ENCODE results near the gene PRTN3.
"Not testable (repeated sequence)": the region's sequence is repeated elsewhere in the genome, so short reads cannot be mapped to it uniquely, and the experiment has no call there.

PRTN3 gene

GRCh38 chr19:815775-816499 lies 24.9 kb upstream of the PRTN3 start:
- DNase-seq (ENCODE audit: low read depth in 2 of 2): no peak

- DNase-seq (ENCODE audit: low read depth in 2 of 2): no peak
Observed at GRCh38 chr19:816500-816857, 24.3 kb upstream of the PRTN3 start.

GRCh38 chr19:820212-820611 lies 20.6 kb upstream of the PRTN3 start:
- not testable (repeated sequence) for DNase-seq (ENCODE audit: low read depth in 2 of 2)

GRCh38 chr19:821231-821824 lies 19.5 kb upstream of the PRTN3 start:
- DNase-seq (ENCODE audit: low read depth in 2 of 2): no peak

GRCh38 chr19:821825-822503 lies 18.8 kb upstream of the PRTN3 start, which contains the start of gene PLPPR3:
TSS of gene PLPPR3 (minus strand) at chr19:821955. CDS start at chr19:821559, 396 bp downstream.
- no peak for DNase-seq (ENCODE audit: low read depth in 2 of 2)

GRCh38 chr19:823565-824121 lies 17.2 kb upstream of the PRTN3 start:
- DNase-seq (ENCODE audit: low read depth in 2 of 2): no peak

GRCh38 chr19:824885-825284 lies 15.9 kb upstream of the PRTN3 start:
- DNase-seq (ENCODE audit: low read depth in 2 of 2): no peak

GRCh38 chr19:825897-826644 lies 14.7 kb upstream of the PRTN3 start:
- DNase-seq (ENCODE audit: low read depth in 2 of 2): no peak

GRCh38 chr19:827314-827709 lies 13.5 kb upstream of the PRTN3 start:
- no peak for DNase-seq (ENCODE audit: low read depth in 2 of 2)

- no peak for DNase-seq (ENCODE audit: low read depth in 2 of 2)
Observed at GRCh38 chr19:827710-828321, 13.0 kb upstream of the PRTN3 start, which contains the start of gene AZU1. TSS of gene AZU1 (plus strand) at chr19:827837. CDS start at chr19:827847, 10 bp downstream.

GRCh38 chr19:829129-829758 lies 11.6 kb upstream of the PRTN3 start:
- DNase-seq (ENCODE audit: low read depth in 2 of 2): no peak

- no peak for DNase-seq (ENCODE audit: low read depth in 2 of 2)
Observed at GRCh38 chr19:831407-832369, 9.1 kb upstream of the PRTN3 start.

- DNase-seq (ENCODE audit: low read depth in 2 of 2): no peak
Observed at GRCh38 chr19:834216-834615, 6.6 kb upstream of the PRTN3 start.

- DNase-seq (ENCODE audit: low read depth in 2 of 2): no peak
Observed at GRCh38 chr19:835210-835810, 5.5 kb upstream of the PRTN3 start.

GRCh38 chr19:842802-843179 lies 2.0 kb downstream of the PRTN3 start:
- DNase-seq (ENCODE audit: low read depth in 2 of 2): not testable (repeated sequence)

- DNase-seq (ENCODE audit: low read depth in 2 of 2): no peak
Observed at GRCh38 chr19:843180-843835, 2.5 kb downstream of the PRTN3 start.

GRCh38 chr19:843836-844545 lies 3.2 kb downstream of the PRTN3 start:
- no peak for DNase-seq (ENCODE audit: low read depth in 2 of 2)

- DNase-seq (ENCODE audit: low read depth in 2 of 2): no peak
Observed at GRCh38 chr19:844546-844971, 3.8 kb downstream of the PRTN3 start.
